HL-60 (cell line): ENCODE data around the gene TBXAS1.
A peak's percentile ranks its signal among the peaks of the same experiment; 100 is the strongest.
"Not testable (repeated sequence)": the region's sequence is repeated elsewhere in the genome, so short reads cannot be mapped to it uniquely, and the experiment has no call there.

Source experiments
- DNase-seq, 2 experiments: peaks; one replicate each; pipeline ENCODE4 v3.0.0-alpha.2; 2010 to 2020; ENCODE audit warnings: low read depth in 1 of 2, low spot score in 1 of 2
- H3K27ac ChIP-seq: fragments of 250-450 bp; sonication (Bioruptor Pico); replicated peaks from 2 replicates; pipeline ENCODE4 v1.5.1; 2020; ENCODE audit warnings: mild to moderate bottlenecking, moderate library complexity
- H3K27me3 ChIP-seq: fragments of 250-450 bp; sonication (Bioruptor Pico); 2 replicates; pipeline ENCODE4 v1.5.1; 2021; ENCODE audit warnings: mild to moderate bottlenecking, moderate library complexity; ENCODE audit not compliant: insufficient read depth, poor library complexity, severe bottlenecking
- H3K4me3 ChIP-seq: replicated peaks from 2 replicates; pipeline ENCODE4 v1.5.1; 2011; ENCODE audit warnings: mild to moderate bottlenecking, control low read depth, low read length; ENCODE audit not compliant: insufficient read depth
- CTCF ChIP-seq: IDR thresholded peaks from one replicate; pipeline ENCODE4 v1.5.1; 2011; ENCODE audit warnings: low read length, control low read depth, inconsistent platforms; ENCODE audit not compliant: insufficient read depth
- GABPA ChIP-seq: IDR thresholded peaks from 2 replicates; pipeline ENCODE4 v1.6.1; 2012; ENCODE audit warnings: low read depth
- POLR2AphosphoS5 ChIP-seq: IDR thresholded peaks from 2 replicates; pipeline ENCODE4 v1.6.1; 2012; ENCODE audit warnings: low read depth
- REST ChIP-seq: IDR thresholded peaks from 2 replicates; pipeline ENCODE4 v1.6.1; 2012; ENCODE audit warnings: low read depth; ENCODE audit not compliant: insufficient replicate concordance
- SPI1 ChIP-seq: IDR thresholded peaks from 2 replicates; pipeline ENCODE4 v1.6.1; 2012; ENCODE audit warnings: low read depth, mild to moderate bottlenecking, borderline replicate concordance

The TBXAS1 gene

DNA sequence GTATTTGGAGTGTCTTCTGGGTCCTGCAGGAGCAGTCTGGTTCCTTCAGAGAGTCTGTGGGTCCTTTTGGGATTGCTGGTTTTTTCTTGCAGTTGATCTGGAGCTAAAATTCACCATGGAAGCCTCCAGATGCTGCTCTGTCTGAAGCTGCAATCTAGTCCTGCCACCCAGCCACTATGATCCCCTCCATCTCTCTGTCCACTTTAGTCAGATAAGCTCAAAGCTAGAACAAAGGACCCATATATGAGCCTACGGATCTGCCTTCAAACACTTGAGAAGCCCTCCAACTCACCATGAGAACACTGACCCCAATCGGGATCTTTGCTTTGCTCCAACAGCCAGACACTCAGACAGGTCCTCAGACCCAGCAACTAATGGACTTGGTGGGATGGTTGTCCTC lies 618 bp upstream of the TBXAS1 start:
- DNase-seq, result no peak
- no peaks in the 10 kb centered on the region for H3K27me3 ChIP-seq
- TF ChIP-seq SPI1 (no peak), GABPA (no peak), CTCF (no peak), POLR2AphosphoS5 (no peak), REST (no peak)
- peak overlapping the region; percentile 84 for H3K27ac ChIP-seq
- no peak overlapping the region for H3K4me3 ChIP-seq

DNA sequence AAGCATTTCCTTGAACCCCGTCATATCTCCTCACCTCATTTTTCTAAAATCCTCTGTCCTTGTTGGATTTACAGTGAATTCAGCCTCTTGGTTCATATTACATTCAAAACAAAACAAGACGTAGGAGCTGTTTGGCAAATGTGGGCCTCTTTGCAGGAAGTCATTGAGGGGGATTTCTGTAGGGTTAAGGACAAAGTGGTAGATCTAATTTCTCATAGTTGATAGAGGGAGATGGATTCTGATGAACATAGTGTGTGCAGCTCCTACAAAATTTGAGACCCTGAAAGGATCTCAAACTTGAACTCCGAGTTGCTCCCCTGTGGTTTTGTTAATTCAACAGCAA lies 682 bp downstream of the TBXAS1 start:
- H3K4me3 ChIP-seq, result peak overlapping the region; percentile 40
- peak overlapping the region; percentile 84 for H3K27ac ChIP-seq
- TF ChIP-seq CTCF (no peak), SPI1 (no peak), POLR2AphosphoS5 (no peak), GABPA (no peak)
- H3K27me3 ChIP-seq, result no peaks in the 10 kb centered on the region
- DNase-seq, result no peak

DNA sequence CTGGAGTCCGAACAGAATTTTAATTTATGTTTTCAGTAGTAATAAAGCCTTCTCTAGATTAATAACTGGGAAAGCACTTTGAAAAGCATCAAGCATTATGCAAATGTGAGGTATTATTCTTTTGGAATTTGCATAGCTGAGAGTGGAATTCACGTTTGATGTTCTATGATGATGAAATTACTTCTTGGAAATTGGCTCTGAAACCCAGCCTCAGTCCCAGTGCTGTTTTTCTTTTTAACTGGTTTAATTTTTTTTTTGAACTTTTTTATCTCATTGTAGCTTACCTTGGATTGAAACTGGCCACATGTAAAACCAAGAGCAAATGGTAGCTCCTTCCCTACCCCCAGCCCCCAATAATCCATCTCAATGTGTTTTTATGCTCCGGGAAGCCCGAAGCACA lies 1.2 kb downstream of the TBXAS1 start:
- Histone ChIP-seq H3K27ac (peak overlapping the region; percentile 84), H3K27me3 (no peaks in the 10 kb centered on the region), H3K4me3 (peak overlapping the region; percentile 40)
- no peak for DNase-seq
- no peak for TF ChIP-seq POLR2AphosphoS5
- TF ChIP-seq GABPA, result no peak
- TF ChIP-seq CTCF, result no peak
- no peak for TF ChIP-seq SPI1
- TF ChIP-seq REST, result no peak

GRCh38 chr7:139830782-139831501 lies 1.9 kb downstream of the TBXAS1 start:
- no peak overlapping the region for H3K27ac ChIP-seq
- DNase-seq, result no peak
- H3K4me3 ChIP-seq, result no peak overlapping the region
- H3K27me3 ChIP-seq, result no peaks in the 10 kb centered on the region
- TF ChIP-seq CTCF (no peak), POLR2AphosphoS5 (no peak), SPI1 (no peak; the same call in 1 of the 2 replicates), REST (no peak), GABPA (no peak)

GRCh38 chr7:139835848-139836247 lies 6.8 kb downstream of the TBXAS1 start:
- not testable (repeated sequence) for H3K27ac ChIP-seq, H3K4me3 ChIP-seq, H3K27me3 ChIP-seq, DNase-seq
